Hepatocyte (in vitro differentiated cells): ENCODE data around the gene WNK4. TPM values are rescaled to one million over a fixed set of nuclear protein-coding genes. Genes with fewer than 3 reads are reported as not detected.

Experiments
- DNase-seq: peaks from one replicate; pipeline ENCODE4 v3.0.0-alpha.2; 2016; ENCODE audit warnings: low spot score
- H2AFZ ChIP-seq: fragments of 200-600 bp; sonication (generic); 2 replicates; pipeline ENCODE4 v1.6.0; 2016; ENCODE audit warnings: antibody characterized with exemption, mild to moderate bottlenecking
- H3K27ac ChIP-seq: fragments of 200-600 bp; sonication (generic); 2 replicates; pipeline ENCODE4 v1.5.1; 2016; ENCODE audit warnings: mild to moderate bottlenecking
- H3K27me3 ChIP-seq: fragments of 200-600 bp; sonication (generic); 2 replicates; pipeline ENCODE4 v1.6.1; 2016
- H3K36me3 ChIP-seq: fragments of 200-600 bp; sonication (generic); replicated peaks from 2 replicates; pipeline ENCODE4 v1.5.1; 2016; ENCODE audit warnings: low read depth; ENCODE audit not compliant: insufficient read depth
- H3K4me1 ChIP-seq: fragments of 200-600 bp; sonication (generic); 2 replicates; pipeline ENCODE4 v1.5.1; 2016; ENCODE audit warnings: mild to moderate bottlenecking, moderate library complexity; ENCODE audit not compliant: insufficient read depth
- H3K4me2 ChIP-seq: fragments of 200-600 bp; sonication (generic); 2 replicates; pipeline ENCODE4 v1.6.0; 2016
- H3K4me3 ChIP-seq: fragments of 200-600 bp; sonication (generic); 2 replicates; pipeline ENCODE4 v1.5.1; 2016; ENCODE audit warnings: mild to moderate bottlenecking
- H3K79me2 ChIP-seq: fragments of 200-600 bp; sonication (generic); 2 replicates; pipeline ENCODE4 v1.6.0; 2017; ENCODE audit warnings: mild to moderate bottlenecking
- H3K9me2 ChIP-seq: fragments of 200-600 bp; sonication (generic); replicated peaks from 2 replicates; pipeline ENCODE4 v1.6.0; 2017; ENCODE audit warnings: mild to moderate bottlenecking; ENCODE audit not compliant: insufficient read depth
- H3K9me3 ChIP-seq: fragments of 200-600 bp; sonication (generic); 2 replicates; pipeline ENCODE4 v1.5.1; 2016; ENCODE audit warnings: low read depth, mild to moderate bottlenecking
- H4K20me1 ChIP-seq: fragments of 200-600 bp; sonication (generic); 2 replicates; pipeline ENCODE4 v1.6.0; 2016; ENCODE audit warnings: mild to moderate bottlenecking; ENCODE audit not compliant: insufficient read depth, poor library complexity, severe bottlenecking
- CTCF ChIP-seq: fragments of 200-600 bp; sonication (generic); IDR thresholded peaks from 2 replicates; pipeline ENCODE4 v1.5.1; 2016; ENCODE audit warnings: antibody characterized with exemption, mild to moderate bottlenecking; ENCODE audit not compliant: poor library complexity
- EZH2 ChIP-seq: fragments of 200-600 bp; sonication (generic); IDR thresholded peaks from 2 replicates; pipeline ENCODE4 v1.6.1; 2016; ENCODE audit warnings: antibody characterized with exemption, mild to moderate bottlenecking, borderline replicate concordance
- EZH2phosphoT487 ChIP-seq: fragments of 200-600 bp; sonication (generic); IDR thresholded peaks from one replicate; pipeline ENCODE4 v1.6.1; 2018; ENCODE audit warnings: antibody characterized with exemption, mild to moderate bottlenecking, low read depth, moderate library complexity; ENCODE audit not compliant: unreplicated experiment, severe bottlenecking
- WGBS: methylation state at CpG from one replicate; pipeline ENCODE4 v1.1.6; 2016; ENCODE audit warnings: low lambda C conversion rate; ENCODE audit errors: missing lambda C conversion rate; 5-methylcytosine and 5-hydroxymethylcytosine counted together
- polyA plus RNA-seq: library from polyadenylated mRNA; unstranded; fragments of >200 nt; fragmentation: Nextera tagmentation; extraction: Ambion mirVana; gene quantifications from 2 replicates; pipeline ENCODE4 v1.2.1, GENCODE V29; 2016
- total RNA-seq: library from RNA; depleted of rRNA; stranded (reverse); fragments of >200 nt; gene quantifications from 2 replicates; pipeline ENCODE4 v1.2.3, GENCODE V29; 2014

WNK4 gene
- total and polyA plus RNA-seq, 2 experiments from 2014 or later: 1.5 to 1.7 TPM

GRCh38 chr17:42798011-42798382, 17.6 kb downstream of the WNK4 start:
- Histone ChIP-seq H3K9me3 (no peaks in the 10 kb centered on the region), H4K20me1 (no peaks in the 10 kb centered on the region), H3K79me2 (peaks cover 18% of the 10 kb centered on the region), H3K4me1 (peaks cover 14% of the 10 kb centered on the region), H3K27me3 (no peaks in the 10 kb centered on the region), H3K4me2 (peak overlapping the region; percentile 90), H3K36me3 (no peaks in the 10 kb centered on the region), H2AFZ (peak overlapping the region; percentile 17), H3K4me3 (peak overlapping the region; percentile 45), H3K9me2 (no peaks in the 10 kb centered on the region), H3K27ac (peak overlapping the region; percentile 89)
- DNase-seq: no peak
- WGBS: 38% methylated on average over 10 of the region's 10 CpGs
- TF ChIP-seq EZH2phosphoT487: no peak
- no peak for TF ChIP-seq EZH2
- no peak for TF ChIP-seq CTCF

GRCh38 chr17:42798383-42799380, 18.3 kb downstream of the WNK4 start, which contains the start of the genes CNTD1 and COA3:
Gene CNTD1, plus strand, starts transcription at chr17:42798861. Its CDS starts 207 bp downstream, at chr17:42799068.
Gene COA3, minus strand, starts transcription at chr17:42798704. Its CDS starts 23 bp downstream, at chr17:42798681.
- H4K20me1 ChIP-seq: no peaks in the 10 kb centered on the region
- no peaks in the 10 kb centered on the region for H3K9me3 ChIP-seq
- peak within 1 kb of the TSS; percentile 89 for H3K27ac ChIP-seq
- TF ChIP-seq CTCF: no peak
- no peak for TF ChIP-seq EZH2
- no peak for TF ChIP-seq EZH2phosphoT487
- H3K36me3 ChIP-seq: no peaks in the 10 kb centered on the region
- H2AFZ ChIP-seq: peak within 1 kb of the TSS; percentile 17
- WGBS: 29% methylated on average over 66 of the region's 66 CpGs
- no peaks in the 10 kb centered on the region for H3K27me3 ChIP-seq
- DNase-seq: peak; percentile 91
- H3K4me1 ChIP-seq: peaks cover 20% of the 10 kb centered on the region
- H3K79me2 ChIP-seq: peaks cover 18% of the 10 kb centered on the region
- no peaks in the 10 kb centered on the region for H3K9me2 ChIP-seq
- H3K4me2 ChIP-seq: peak within 1 kb of the TSS; percentile 90
- peak within 1 kb of the TSS; percentile 45 for H3K4me3 ChIP-seq

GRCh38 chr17:42803074-42803883, 22.9 kb downstream of the WNK4 start:
- no peaks in the 10 kb centered on the region for H3K9me2 ChIP-seq
- DNase-seq: no peak
- H4K20me1 ChIP-seq: no peaks in the 10 kb centered on the region
- peak overlapping the region; percentile 85 for H3K27ac ChIP-seq
- H3K4me2 ChIP-seq: peak overlapping the region; percentile 26
- H3K79me2 ChIP-seq: peaks cover under 1% of the 10 kb centered on the region
- WGBS: 57% methylated on average over 2 of the region's 2 CpGs
- peaks cover 40% of the 10 kb centered on the region for H3K4me1 ChIP-seq
- H3K9me3 ChIP-seq: no peaks in the 10 kb centered on the region
- TF ChIP-seq EZH2phosphoT487 (no peak), EZH2 (no peak), CTCF (no peak)
- H3K4me3 ChIP-seq: no peak overlapping the region
- no peaks in the 10 kb centered on the region for H3K36me3 ChIP-seq
- H2AFZ ChIP-seq: no peak overlapping the region
- H3K27me3 ChIP-seq: no peaks in the 10 kb centered on the region
